Peyer's patch (tissue), 4 donors: ENCODE data around the gene TBX15.

Experiments
- POLR2A ChIP-seq, 2 donors: fragments of 450-650 bp; IDR thresholded peaks; one replicate each; pipeline ENCODE4 v1.5.1; 2017; ENCODE audit warnings: antibody characterized with exemption in 2 of 2, mild to moderate bottlenecking in 2 of 2, moderate library complexity in 2 of 2
- TF ChIP-seq, protein P1 (sequence below), 6 experiments: fragments of 450-650 bp in 4 of 6; fragments of 200-600 bp in 2 of 6; sonication (generic) in 1 of 6; IDR thresholded peaks; one replicate each; pipeline ENCODE4 v1.5.1; 2017 to 2019; ENCODE audit warnings: antibody characterized with exemption in 6 of 6, mild to moderate bottlenecking in 3 of 6, moderate library complexity in 1 of 6

DNA sequence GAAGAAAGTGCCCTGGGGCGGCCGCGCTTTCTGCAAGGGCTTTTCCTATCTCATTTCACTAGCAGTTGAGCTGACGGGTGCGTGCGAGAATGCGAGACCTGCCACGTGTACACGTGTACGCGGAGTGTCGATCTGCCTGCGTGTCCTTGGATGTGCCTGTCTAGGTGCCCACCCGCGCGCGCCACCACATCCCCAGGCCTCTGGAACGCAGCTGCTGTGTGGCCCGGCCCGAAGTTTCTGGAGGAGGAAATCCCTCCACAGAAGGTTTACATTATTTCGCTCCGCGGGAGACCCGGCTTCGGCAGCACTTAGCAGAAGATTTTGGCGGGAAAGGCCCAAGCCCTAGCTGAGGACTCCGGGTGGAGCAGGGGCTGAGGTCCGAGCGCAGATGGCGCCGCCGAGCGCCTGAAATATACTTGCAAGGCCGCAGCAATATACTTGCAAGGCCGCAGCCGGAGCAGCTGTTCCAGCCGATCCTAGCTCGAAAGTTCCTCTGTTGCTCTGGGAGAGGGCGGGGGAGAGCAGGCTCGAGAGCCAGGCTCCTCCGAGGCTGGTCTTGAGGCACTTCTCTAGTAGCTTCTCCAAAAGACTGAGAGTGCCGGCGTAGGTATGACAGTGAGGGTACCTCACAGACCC is 3.9 kb downstream of the TBX15 start:
- TF ChIP-seq, protein P1, sequence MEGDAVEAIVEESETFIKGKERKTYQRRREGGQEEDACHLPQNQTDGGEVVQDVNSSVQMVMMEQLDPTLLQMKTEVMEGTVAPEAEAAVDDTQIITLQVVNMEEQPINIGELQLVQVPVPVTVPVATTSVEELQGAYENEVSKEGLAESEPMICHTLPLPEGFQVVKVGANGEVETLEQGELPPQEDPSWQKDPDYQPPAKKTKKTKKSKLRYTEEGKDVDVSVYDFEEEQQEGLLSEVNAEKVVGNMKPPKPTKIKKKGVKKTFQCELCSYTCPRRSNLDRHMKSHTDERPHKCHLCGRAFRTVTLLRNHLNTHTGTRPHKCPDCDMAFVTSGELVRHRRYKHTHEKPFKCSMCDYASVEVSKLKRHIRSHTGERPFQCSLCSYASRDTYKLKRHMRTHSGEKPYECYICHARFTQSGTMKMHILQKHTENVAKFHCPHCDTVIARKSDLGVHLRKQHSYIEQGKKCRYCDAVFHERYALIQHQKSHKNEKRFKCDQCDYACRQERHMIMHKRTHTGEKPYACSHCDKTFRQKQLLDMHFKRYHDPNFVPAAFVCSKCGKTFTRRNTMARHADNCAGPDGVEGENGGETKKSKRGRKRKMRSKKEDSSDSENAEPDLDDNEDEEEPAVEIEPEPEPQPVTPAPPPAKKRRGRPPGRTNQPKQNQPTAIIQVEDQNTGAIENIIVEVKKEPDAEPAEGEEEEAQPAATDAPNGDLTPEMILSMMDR (IDR thresholded peaks at IDR 0.05) = no peak
- no peak for TF ChIP-seq POLR2A (IDR thresholded peaks at IDR 0.05)
